Bronchial epithelial cell (primary cell): Measurements from ENCODE around the gene GSC. TPM values are rescaled to one million over a fixed set of nuclear protein-coding genes. Genes with fewer than 3 reads are reported as not detected.
A peak's percentile ranks its signal among the peaks of the same experiment; 100 is the strongest.

Experiments used
- DNase-seq: peaks from one replicate; pipeline ENCODE4 v3.0.0-alpha.2; 2010; ENCODE audit warnings: low read depth
- FAIRE-seq: peaks from 2 replicates; lab custom pipeline; 2011; peaks lifted over from hg19 to GRCh38; lab: Jason Lieb, UNC
- H3K27me3 ChIP-seq: 2 replicates; pipeline ENCODE4 v1.5.1; 2011; ENCODE audit warnings: low read length; ENCODE audit not compliant: control insufficient read depth, insufficient read depth
- H3K36me3 ChIP-seq: 2 replicates; pipeline ENCODE4 v1.5.1; 2011; ENCODE audit warnings: low read length; ENCODE audit not compliant: control insufficient read depth, insufficient read depth
- H3K4me3 ChIP-seq: 2 replicates; pipeline ENCODE4 v1.5.1; 2011; ENCODE audit warnings: mild to moderate bottlenecking, low read depth, low read length, control low read depth
- CTCF ChIP-seq: IDR thresholded peaks from 2 replicates; pipeline ENCODE4 v1.5.1; 2011; ENCODE audit warnings: mild to moderate bottlenecking, moderate library complexity, low read length, control low read depth, inconsistent platforms; ENCODE audit not compliant: insufficient read depth, severe bottlenecking
- total RNA-seq: library from RNA; depleted of rRNA; stranded (reverse); fragments of >200 nt; gene quantifications from 2 replicates; pipeline ENCODE4 v1.2.1, GENCODE V29; 2014

GSC gene
- total RNA-seq, 1 donor from 2014 or later, result not detected

- FAIRE-seq, result no peak
- H3K4me3 ChIP-seq, result no peak overlapping the region
- no peaks in the 10 kb centered on the region for H3K36me3 ChIP-seq
- no peak for DNase-seq
- TF ChIP-seq CTCF, result no peak
- peaks cover 64% of the 10 kb centered on the region for H3K27me3 ChIP-seq
Measured at GRCh38 chr14:94770815-94771157, 873 bp upstream of the GSC start.

GRCh38 chr14:94770251-94770749, 387 bp upstream of the GSC start:
- H3K27me3 ChIP-seq, result peaks cover 63% of the 10 kb centered on the region
- H3K36me3 ChIP-seq, result no peaks in the 10 kb centered on the region
- H3K4me3 ChIP-seq, result peak overlapping the region; percentile 23
- no peak for TF ChIP-seq CTCF
- no peak for FAIRE-seq
- no peak for DNase-seq

- Histone ChIP-seq H3K36me3 (no peaks in the 10 kb centered on the region), H3K4me3 (no peak overlapping the region), H3K27me3 (peaks cover 53% of the 10 kb centered on the region)
- FAIRE-seq (no peak), DNase-seq (no peak)
- no peak for TF ChIP-seq CTCF
Measured at GRCh38 chr14:94768521-94769390, 1.2 kb downstream of the GSC start.

- peaks cover 50% of the 10 kb centered on the region for H3K27me3 ChIP-seq
- DNase-seq (no peak), FAIRE-seq (no peak)
- H3K4me3 ChIP-seq, result no peak overlapping the region
- no peak for TF ChIP-seq CTCF
- no peaks in the 10 kb centered on the region for H3K36me3 ChIP-seq
Measured at GRCh38 chr14:94768141-94768520, 1.8 kb downstream of the GSC start.

- H3K4me3 ChIP-seq, result no peak overlapping the region
- peaks cover 43% of the 10 kb centered on the region for H3K27me3 ChIP-seq
- TF ChIP-seq CTCF, result no peak
- FAIRE-seq (no peak), DNase-seq (no peak)
- H3K36me3 ChIP-seq, result no peaks in the 10 kb centered on the region
Measured at GRCh38 chr14:94767321-94767878, 2.5 kb downstream of the GSC start.
